ENCODE results near the gene FMN1.

The FMN1 gene

GRCh38 chr15:33125894-33126537 is 68.5 kb downstream of the FMN1 start:
- no peak for DNase-seq (ENCODE audit: low read depth in 2 of 3, low spot score in 1 of 3)

GRCh38 chr15:33124811-33125210 is 69.7 kb downstream of the FMN1 start:
- DNase-seq (ENCODE audit: low read depth in 2 of 3, low spot score in 1 of 3), result no peak

- DNase-seq (ENCODE audit: low read depth in 2 of 3, low spot score in 1 of 3), result no peak
These were observed 70.2 kb downstream of the FMN1 start for GRCh38 chr15:33124279-33124678.

GRCh38 chr15:33119865-33120264 is 74.6 kb downstream of the FMN1 start:
- DNase-seq (ENCODE audit: low read depth in 2 of 3, low spot score in 1 of 3), result no peak

GRCh38 chr15:33119273-33119672 is 75.2 kb downstream of the FMN1 start:
- DNase-seq (ENCODE audit: low read depth in 2 of 3, low spot score in 1 of 3), result no peak

GRCh38 chr15:33116198-33116597 is 78.3 kb downstream of the FMN1 start:
- no peak for DNase-seq (ENCODE audit: low read depth in 2 of 3, low spot score in 1 of 3)

GRCh38 chr15:33115191-33115861 is 79.2 kb downstream of the FMN1 start:
- DNase-seq (ENCODE audit: low read depth in 2 of 3, low spot score in 1 of 3), result no peak

GRCh38 chr15:33114374-33114717 is 80.2 kb downstream of the FMN1 start:
- no peak for DNase-seq (ENCODE audit: low read depth in 2 of 3, low spot score in 1 of 3)

GRCh38 chr15:33113666-33114373 is 80.7 kb downstream of the FMN1 start:
- DNase-seq (ENCODE audit: low read depth in 2 of 3, low spot score in 1 of 3), result no peak

- DNase-seq (ENCODE audit: low read depth in 2 of 3, low spot score in 1 of 3), result no peak
These were observed 81.9 kb downstream of the FMN1 start for GRCh38 chr15:33112541-33113105.

- DNase-seq (ENCODE audit: low read depth in 2 of 3, low spot score in 1 of 3), result no peak
These were observed 83.5 kb downstream of the FMN1 start for GRCh38 chr15:33111041-33111451.

- no peak for DNase-seq (ENCODE audit: low read depth in 2 of 3, low spot score in 1 of 3)
These were observed 85.2 kb downstream of the FMN1 start for GRCh38 chr15:33109345-33109744.

- DNase-seq (ENCODE audit: low read depth in 2 of 3, low spot score in 1 of 3), result no peak
These were observed 86.0 kb downstream of the FMN1 start for GRCh38 chr15:33108518-33108917.

GRCh38 chr15:33107950-33108349 is 86.6 kb downstream of the FMN1 start:
- no peak for DNase-seq (ENCODE audit: low read depth in 2 of 3, low spot score in 1 of 3)

GRCh38 chr15:33104212-33104611 is 90.3 kb downstream of the FMN1 start:
- no peak for DNase-seq (ENCODE audit: low read depth in 2 of 3, low spot score in 1 of 3)

GRCh38 chr15:33101036-33101435 is 93.5 kb downstream of the FMN1 start:
- DNase-seq (ENCODE audit: low read depth in 2 of 3, low spot score in 1 of 3), result no peak

GRCh38 chr15:33100314-33100713 is 94.2 kb downstream of the FMN1 start:
- no peak for DNase-seq (ENCODE audit: low read depth in 2 of 3, low spot score in 1 of 3)

- no peak for DNase-seq (ENCODE audit: low read depth in 2 of 3, low spot score in 1 of 3)
These were observed 94.8 kb downstream of the FMN1 start for GRCh38 chr15:33099739-33100138.

- DNase-seq (ENCODE audit: low read depth in 2 of 3, low spot score in 1 of 3), result no peak
These were observed 95.3 kb downstream of the FMN1 start for GRCh38 chr15:33099213-33099612.

GRCh38 chr15:33098094-33099058 is 96.1 kb downstream of the FMN1 start:
- no peak for DNase-seq (ENCODE audit: low read depth in 2 of 3, low spot score in 1 of 3)

- no peak for DNase-seq (ENCODE audit: low read depth in 2 of 3, low spot score in 1 of 3)
These were observed 98.4 kb downstream of the FMN1 start for GRCh38 chr15:33096134-33096533.

Data from stimulated activated CD4-positive, alpha-beta T cell treated with anti-CD3 and anti-CD28 coated beads, Interleukin-12 subunit alpha, Interleukin-12 subunit beta, amount 100 ng/mL, for 48 hours (primary cell).